Measurements from ENCODE around the gene MIA3. TPM values are rescaled to one million over a fixed set of nuclear protein-coding genes. Genes with fewer than 3 reads are reported as not detected.

The MIA3 gene
- total and polyA plus RNA-seq, 2 experiments from 2014 or later = 32.7 to 40.0 TPM

DNA sequence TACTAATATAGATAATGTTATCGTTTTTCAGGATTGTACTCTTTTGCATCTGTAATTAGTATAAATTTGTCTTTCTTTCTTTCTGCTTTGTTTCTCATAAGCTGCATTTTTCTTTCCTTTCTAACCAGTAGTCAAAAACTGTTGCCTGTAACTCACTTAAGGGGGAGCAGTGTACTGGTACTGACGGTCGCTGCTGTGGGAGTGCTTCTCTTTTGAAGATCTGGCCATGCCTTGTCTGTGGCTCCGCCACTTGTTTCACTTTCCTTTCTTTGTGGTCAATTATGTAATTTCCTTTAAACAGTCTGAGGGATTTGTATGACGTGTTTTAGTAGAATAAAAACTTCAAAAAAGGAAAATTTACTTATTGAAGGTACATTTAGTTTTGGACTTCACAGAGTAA is 37.0 kb downstream of the MIA3 start:
- no peak overlapping the region for H3K27ac ChIP-seq (ENCODE audit: low read depth)
- H3K4me3 ChIP-seq = no peak overlapping the region
- H3K9me2 ChIP-seq (ENCODE audit: insufficient read depth) = no peaks in the 10 kb centered on the region
- no peaks in the 10 kb centered on the region for H3K4me1 ChIP-seq (ENCODE audit: insufficient read depth)
- ATAC-seq = no peak
- Mint-ChIP-seq H3K4me1 (no peaks in the 10 kb centered on the region), H3K36me3 (ENCODE audit: low read depth) (peaks cover 79% of the 10 kb centered on the region), H3K27me3 (ENCODE audit: insufficient read depth, low read depth, poor library complexity) (no peaks in the 10 kb centered on the region), H3K9me3 (no peaks in the 10 kb centered on the region), H3K27ac (no peak overlapping the region), H3K4me3 (no peak overlapping the region)
- H3K27me3 ChIP-seq (ENCODE audit: insufficient read depth) = no peaks in the 10 kb centered on the region
- H4K20me1 ChIP-seq (replicated peaks; ENCODE audit: insufficient read depth) = peaks cover 4% of the 10 kb centered on the region; the same call in 1 of the 2 replicates
- H3K4me2 ChIP-seq = no peak overlapping the region
- DNase-seq (ENCODE audit: low spot score) = no peak
- H3K79me2 ChIP-seq (replicated peaks; ENCODE audit: insufficient read depth) = no peaks in the 10 kb centered on the region
- no peak overlapping the region for H2AFZ ChIP-seq
- TF ChIP-seq EZH2phosphoT487 (IDR thresholded peaks at IDR 0.05; ENCODE audit: unreplicated experiment) (no peak), NANOG (IDR thresholded peaks at IDR 0.05; ENCODE audit: borderline replicate concordance) (no peak)
- H3F3A ChIP-seq (replicated peaks; ENCODE audit: low read depth) = no peaks in the 10 kb centered on the region
- H3K36me3 ChIP-seq (ENCODE audit: insufficient read depth) = peaks cover 72% of the 10 kb centered on the region

DNA sequence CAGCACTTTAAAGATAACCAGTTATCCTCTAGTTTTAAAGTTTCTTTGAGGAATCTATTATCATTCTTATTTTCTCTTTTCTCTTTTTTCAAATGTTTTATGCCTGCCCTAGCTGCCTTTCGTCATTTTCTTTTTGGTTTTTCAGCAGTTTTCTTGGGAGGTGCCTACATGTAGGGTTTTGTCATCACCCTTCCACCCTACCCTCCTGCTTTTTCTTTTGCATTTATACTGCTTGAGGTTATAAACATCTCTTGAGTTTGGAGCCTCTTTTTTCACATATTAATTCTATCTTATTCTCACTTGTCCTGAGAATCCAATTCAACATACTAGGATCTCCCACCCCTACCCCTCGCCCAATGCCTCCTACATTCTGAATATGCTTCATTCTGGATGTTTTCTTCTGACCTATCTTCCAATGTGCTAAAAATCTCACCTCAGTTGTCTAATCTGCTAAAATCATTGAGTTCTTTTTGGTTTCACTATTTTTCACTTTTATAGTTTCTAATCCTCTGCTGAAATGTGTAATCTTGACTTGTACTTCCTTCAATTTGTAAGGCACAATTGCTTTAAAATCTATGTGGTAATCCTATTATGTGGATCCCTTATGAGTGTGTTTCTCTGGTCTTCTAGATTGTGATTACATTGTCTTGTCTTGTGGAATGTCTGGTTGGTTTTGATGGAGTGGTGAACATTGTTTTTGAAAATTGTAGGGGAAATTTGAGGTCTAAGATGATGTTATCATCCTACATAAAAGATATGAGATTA is 38.7 kb downstream of the MIA3 start:
- H3K36me3 ChIP-seq (ENCODE audit: insufficient read depth) = peaks cover 75% of the 10 kb centered on the region
- H3K36me3 Mint-ChIP-seq (ENCODE audit: low read depth) = peaks cover 81% of the 10 kb centered on the region
- TF ChIP-seq EZH2 (IDR thresholded peaks at IDR 0.05; ENCODE audit: low read depth, unreplicated experiment) = no peak
- TF ChIP-seq, protein P1, sequence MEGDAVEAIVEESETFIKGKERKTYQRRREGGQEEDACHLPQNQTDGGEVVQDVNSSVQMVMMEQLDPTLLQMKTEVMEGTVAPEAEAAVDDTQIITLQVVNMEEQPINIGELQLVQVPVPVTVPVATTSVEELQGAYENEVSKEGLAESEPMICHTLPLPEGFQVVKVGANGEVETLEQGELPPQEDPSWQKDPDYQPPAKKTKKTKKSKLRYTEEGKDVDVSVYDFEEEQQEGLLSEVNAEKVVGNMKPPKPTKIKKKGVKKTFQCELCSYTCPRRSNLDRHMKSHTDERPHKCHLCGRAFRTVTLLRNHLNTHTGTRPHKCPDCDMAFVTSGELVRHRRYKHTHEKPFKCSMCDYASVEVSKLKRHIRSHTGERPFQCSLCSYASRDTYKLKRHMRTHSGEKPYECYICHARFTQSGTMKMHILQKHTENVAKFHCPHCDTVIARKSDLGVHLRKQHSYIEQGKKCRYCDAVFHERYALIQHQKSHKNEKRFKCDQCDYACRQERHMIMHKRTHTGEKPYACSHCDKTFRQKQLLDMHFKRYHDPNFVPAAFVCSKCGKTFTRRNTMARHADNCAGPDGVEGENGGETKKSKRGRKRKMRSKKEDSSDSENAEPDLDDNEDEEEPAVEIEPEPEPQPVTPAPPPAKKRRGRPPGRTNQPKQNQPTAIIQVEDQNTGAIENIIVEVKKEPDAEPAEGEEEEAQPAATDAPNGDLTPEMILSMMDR (conservative IDR thresholded peaks at IDR 0.05; ENCODE audit: low read depth in 2 of 2) = no peak
- TF ChIP-seq JUNB (IDR thresholded peaks at IDR 0.05; ENCODE audit: unreplicated experiment) = no peak
- TF ChIP-seq, protein P2, sequence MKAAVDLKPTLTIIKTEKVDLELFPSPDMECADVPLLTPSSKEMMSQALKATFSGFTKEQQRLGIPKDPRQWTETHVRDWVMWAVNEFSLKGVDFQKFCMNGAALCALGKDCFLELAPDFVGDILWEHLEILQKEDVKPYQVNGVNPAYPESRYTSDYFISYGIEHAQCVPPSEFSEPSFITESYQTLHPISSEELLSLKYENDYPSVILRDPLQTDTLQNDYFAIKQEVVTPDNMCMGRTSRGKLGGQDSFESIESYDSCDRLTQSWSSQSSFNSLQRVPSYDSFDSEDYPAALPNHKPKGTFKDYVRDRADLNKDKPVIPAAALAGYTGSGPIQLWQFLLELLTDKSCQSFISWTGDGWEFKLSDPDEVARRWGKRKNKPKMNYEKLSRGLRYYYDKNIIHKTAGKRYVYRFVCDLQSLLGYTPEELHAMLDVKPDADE (IDR thresholded peaks at IDR 0.05) = no peak
- no peak for TF ChIP-seq ZNF114 (CRISPR knock-in tag; IDR thresholded peaks at IDR 0.05)
- TF ChIP-seq CREB1 (CRISPR knock-in tag; IDR thresholded peaks at IDR 0.05; ENCODE audit: low read depth) = no peak
- no peak for TF ChIP-seq NANOG (IDR thresholded peaks at IDR 0.05; ENCODE audit: borderline replicate concordance)
- no peak for TF ChIP-seq ZNF331 (CRISPR knock-in tag; IDR thresholded peaks at IDR 0.05; ENCODE audit: low read depth)
- TF ChIP-seq POLR2AphosphoS5 (IDR thresholded peaks at IDR 0.05; ENCODE audit: low read depth) = no peak
- no peak for TF ChIP-seq EZH2phosphoT487 (IDR thresholded peaks at IDR 0.05; ENCODE audit: unreplicated experiment)
- TF ChIP-seq, protein P3, sequence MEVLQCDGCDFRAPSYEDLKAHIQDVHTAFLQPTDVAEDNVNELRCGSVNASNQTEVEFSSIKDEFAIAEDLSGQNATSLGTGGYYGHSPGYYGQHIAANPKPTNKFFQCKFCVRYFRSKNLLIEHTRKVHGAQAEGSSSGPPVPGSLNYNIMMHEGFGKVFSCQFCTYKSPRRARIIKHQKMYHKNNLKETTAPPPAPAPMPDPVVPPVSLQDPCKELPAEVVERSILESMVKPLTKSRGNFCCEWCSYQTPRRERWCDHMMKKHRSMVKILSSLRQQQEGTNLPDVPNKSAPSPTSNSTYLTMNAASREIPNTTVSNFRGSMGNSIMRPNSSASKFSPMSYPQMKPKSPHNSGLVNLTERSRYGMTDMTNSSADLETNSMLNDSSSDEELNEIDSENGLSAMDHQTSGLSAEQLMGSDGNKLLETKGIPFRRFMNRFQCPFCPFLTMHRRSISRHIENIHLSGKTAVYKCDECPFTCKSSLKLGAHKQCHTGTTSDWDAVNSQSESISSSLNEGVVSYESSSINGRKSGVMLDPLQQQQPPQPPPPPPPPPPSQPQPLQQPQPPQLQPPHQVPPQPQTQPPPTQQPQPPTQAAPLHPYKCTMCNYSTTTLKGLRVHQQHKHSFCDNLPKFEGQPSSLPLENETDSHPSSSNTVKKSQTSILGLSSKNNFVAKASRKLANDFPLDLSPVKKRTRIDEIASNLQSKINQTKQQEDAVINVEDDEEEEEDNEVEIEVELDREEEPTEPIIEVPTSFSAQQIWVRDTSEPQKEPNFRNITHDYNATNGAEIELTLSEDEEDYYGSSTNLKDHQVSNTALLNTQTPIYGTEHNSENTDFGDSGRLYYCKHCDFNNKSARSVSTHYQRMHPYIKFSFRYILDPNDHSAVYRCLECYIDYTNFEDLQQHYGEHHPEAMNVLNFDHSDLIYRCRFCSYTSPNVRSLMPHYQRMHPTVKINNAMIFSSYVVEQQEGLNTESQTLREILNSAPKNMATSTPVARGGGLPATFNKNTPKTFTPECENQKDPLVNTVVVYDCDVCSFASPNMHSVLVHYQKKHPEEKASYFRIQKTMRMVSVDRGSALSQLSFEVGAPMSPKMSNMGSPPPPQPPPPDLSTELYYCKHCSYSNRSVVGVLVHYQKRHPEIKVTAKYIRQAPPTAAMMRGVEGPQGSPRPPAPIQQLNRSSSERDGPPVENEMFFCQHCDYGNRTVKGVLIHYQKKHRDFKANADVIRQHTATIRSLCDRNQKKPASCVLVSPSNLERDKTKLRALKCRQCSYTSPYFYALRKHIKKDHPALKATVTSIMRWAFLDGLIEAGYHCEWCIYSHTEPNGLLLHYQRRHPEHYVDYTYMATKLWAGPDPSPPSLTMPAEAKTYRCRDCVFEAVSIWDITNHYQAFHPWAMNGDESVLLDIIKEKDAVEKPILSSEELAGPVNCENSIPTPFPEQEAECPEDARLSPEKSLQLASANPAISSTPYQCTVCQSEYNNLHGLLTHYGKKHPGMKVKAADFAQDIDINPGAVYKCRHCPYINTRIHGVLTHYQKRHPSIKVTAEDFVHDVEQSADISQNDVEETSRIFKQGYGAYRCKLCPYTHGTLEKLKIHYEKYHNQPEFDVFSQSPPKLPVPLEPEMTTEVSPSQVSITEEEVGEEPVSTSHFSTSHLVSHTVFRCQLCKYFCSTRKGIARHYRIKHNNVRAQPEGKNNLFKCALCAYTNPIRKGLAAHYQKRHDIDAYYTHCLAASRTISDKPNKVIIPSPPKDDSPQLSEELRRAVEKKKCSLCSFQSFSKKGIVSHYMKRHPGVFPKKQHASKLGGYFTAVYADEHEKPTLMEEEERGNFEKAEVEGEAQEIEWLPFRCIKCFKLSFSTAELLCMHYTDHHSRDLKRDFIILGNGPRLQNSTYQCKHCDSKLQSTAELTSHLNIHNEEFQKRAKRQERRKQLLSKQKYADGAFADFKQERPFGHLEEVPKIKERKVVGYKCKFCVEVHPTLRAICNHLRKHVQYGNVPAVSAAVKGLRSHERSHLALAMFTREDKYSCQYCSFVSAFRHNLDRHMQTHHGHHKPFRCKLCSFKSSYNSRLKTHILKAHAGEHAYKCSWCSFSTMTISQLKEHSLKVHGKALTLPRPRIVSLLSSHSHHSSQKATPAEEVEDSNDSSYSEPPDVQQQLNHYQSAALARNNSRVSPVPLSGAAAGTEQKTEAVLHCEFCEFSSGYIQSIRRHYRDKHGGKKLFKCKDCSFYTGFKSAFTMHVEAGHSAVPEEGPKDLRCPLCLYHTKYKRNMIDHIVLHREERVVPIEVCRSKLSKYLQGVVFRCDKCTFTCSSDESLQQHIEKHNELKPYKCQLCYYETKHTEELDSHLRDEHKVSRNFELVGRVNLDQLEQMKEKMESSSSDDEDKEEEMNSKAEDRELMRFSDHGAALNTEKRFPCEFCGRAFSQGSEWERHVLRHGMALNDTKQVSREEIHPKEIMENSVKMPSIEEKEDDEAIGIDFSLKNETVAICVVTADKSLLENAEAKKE (CRISPR knock-in tag; IDR thresholded peaks at IDR 0.05) = no peak

More for the DNA sequence above, 38.7 kb downstream of the MIA3 start:
- Mint-ChIP-seq H3K27ac (no peak overlapping the region), H3K9me3 (no peaks in the 10 kb centered on the region), H3K27me3 (ENCODE audit: insufficient read depth, low read depth, poor library complexity) (no peaks in the 10 kb centered on the region), H3K4me3 (no peak overlapping the region), H3K4me1 (no peaks in the 10 kb centered on the region)
- H3K79me2 ChIP-seq (replicated peaks; ENCODE audit: insufficient read depth) = no peaks in the 10 kb centered on the region
- H3K4me1 ChIP-seq (ENCODE audit: insufficient read depth) = no peaks in the 10 kb centered on the region
- H3K27me3 ChIP-seq (ENCODE audit: insufficient read depth) = no peaks in the 10 kb centered on the region
- H3F3A ChIP-seq (replicated peaks; ENCODE audit: low read depth) = no peaks in the 10 kb centered on the region
- no peak overlapping the region for H2AFZ ChIP-seq
- DNase-seq (ENCODE audit: low spot score) = no peak
- no peak overlapping the region for H3K27ac ChIP-seq (ENCODE audit: low read depth)
- no peak overlapping the region for H3K4me2 ChIP-seq
- no peaks in the 10 kb centered on the region for H3K9me2 ChIP-seq (ENCODE audit: insufficient read depth)
- no peak for ATAC-seq
- H4K20me1 ChIP-seq (replicated peaks; ENCODE audit: insufficient read depth) = peaks cover 4% of the 10 kb centered on the region
- no peak overlapping the region for H3K4me3 ChIP-seq
